Measurements from ENCODE around the gene DNAH7.

The DNAH7 gene

DNA sequence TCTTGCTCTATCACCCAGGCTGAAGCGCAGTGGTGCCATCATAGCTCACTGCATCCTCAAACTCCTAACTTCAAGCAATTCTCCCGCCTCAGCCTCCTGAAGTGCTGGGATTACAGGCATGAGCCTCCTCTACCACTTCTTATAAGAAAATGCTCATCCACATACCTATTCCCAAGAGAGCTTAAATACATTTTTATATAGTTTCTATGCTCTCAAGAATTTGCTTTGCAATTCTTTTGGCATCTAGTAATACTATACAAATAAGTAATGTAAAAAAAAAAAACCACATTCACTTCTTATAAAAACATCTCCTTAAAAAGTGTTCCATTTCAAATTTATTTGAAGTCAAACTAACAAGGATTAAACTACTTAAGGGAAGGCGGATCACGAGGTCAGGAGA, 197.3 kb downstream of the DNAH7 start:
- TF ChIP-seq, protein P1, sequence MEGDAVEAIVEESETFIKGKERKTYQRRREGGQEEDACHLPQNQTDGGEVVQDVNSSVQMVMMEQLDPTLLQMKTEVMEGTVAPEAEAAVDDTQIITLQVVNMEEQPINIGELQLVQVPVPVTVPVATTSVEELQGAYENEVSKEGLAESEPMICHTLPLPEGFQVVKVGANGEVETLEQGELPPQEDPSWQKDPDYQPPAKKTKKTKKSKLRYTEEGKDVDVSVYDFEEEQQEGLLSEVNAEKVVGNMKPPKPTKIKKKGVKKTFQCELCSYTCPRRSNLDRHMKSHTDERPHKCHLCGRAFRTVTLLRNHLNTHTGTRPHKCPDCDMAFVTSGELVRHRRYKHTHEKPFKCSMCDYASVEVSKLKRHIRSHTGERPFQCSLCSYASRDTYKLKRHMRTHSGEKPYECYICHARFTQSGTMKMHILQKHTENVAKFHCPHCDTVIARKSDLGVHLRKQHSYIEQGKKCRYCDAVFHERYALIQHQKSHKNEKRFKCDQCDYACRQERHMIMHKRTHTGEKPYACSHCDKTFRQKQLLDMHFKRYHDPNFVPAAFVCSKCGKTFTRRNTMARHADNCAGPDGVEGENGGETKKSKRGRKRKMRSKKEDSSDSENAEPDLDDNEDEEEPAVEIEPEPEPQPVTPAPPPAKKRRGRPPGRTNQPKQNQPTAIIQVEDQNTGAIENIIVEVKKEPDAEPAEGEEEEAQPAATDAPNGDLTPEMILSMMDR (conservative IDR thresholded peaks at IDR 0.05; ENCODE audit: low read depth, low read length), result no peak
- DNase-seq (ENCODE audit: low read depth), result no peak
- H3K4me3 ChIP-seq (ENCODE audit: low read length), result no peak overlapping the region

DNA sequence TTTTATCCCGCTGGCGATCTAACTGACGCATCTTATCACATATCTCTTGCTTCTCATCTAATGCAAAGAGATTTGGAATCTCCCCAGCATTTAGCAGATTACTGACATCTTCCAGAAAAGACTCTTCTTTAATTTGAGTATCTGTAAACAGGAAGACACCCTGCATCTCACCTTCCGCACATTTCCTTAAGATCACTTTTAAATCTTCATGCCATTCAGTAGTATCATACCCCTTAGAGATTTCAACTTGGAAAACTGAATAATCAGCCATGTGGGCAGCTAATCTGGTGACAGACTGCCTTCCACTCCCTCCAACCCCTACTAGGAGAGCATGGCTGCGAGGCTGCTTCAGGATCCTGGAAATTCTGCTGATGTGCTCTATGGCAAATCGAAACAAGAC, 204.3 kb downstream of the DNAH7 start:
- no peak overlapping the region for H3K4me3 ChIP-seq (ENCODE audit: low read length)
- DNase-seq (ENCODE audit: low read depth), result no peak
- TF ChIP-seq, protein P1 (conservative IDR thresholded peaks at IDR 0.05; ENCODE audit: low read depth, low read length), result no peak

DNA sequence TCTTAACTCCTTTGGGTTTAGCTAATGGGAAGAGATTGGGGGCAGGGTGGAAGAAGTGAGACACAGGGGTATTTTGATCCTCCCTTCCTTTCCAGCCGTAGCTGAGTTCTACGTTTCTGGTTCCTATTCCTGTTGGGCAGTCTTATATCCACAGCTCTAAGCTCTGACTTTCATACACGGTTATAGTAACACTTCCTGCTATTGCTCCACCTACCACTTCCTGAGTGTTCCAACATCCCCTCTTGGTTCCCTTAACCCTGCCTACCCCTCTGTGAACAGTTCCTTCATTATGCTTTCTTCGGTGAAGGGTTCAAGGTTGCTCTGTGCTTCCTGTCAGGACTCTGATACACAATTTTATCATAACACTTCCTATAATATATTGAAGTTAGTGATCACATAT, 205.1 kb downstream of the DNAH7 start:
- TF ChIP-seq, protein P1 (conservative IDR thresholded peaks at IDR 0.05; ENCODE audit: low read depth, low read length), result no peak
- DNase-seq (ENCODE audit: low read depth), result no peak
- no peak overlapping the region for H3K4me3 ChIP-seq (ENCODE audit: low read length)

DNA sequence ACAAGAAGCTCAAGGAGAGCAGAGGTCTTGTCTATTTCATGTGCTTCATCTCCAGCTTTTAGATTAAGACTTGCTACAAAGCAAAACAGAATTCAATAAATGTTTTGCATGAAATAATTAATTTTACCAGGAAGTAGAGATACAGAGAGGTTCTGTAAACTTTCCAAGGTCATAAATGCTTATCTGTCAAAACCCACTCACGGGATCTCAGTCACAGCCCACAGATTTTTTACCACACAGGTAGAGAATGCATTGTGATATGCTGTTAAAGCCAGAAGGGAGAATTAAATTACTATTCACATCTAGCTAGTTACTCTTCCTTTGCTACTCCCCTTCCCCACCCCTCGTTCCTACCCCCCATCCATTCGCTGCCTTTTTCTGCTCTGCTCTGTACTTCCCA, 205.5 kb downstream of the DNAH7 start:
- no peak overlapping the region for H3K4me3 ChIP-seq (ENCODE audit: low read length)
- no peak for DNase-seq (ENCODE audit: low read depth)
- TF ChIP-seq, protein P1 (conservative IDR thresholded peaks at IDR 0.05; ENCODE audit: low read depth, low read length), result no peak

DNA sequence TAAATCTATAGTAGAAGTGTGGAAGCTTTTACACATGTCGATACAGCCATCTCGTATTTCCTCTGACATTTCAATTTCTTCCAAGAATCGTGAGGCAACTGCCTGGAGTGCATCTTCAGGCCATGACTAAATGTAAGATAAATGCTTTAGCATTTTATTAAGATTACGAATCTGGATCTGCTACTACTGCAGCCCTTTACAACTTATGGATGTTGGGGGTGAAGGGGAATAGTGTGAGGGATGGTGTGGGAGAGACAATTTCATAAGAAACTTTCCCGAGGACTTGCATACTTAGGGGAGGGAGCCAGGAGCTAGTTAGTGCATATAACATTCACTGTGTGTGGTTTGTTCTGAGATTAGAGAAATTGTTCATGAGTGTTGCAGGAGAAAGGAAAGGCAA, 206.8 kb downstream of the DNAH7 start:
- DNase-seq (ENCODE audit: low read depth), result no peak
- TF ChIP-seq, protein P1 (conservative IDR thresholded peaks at IDR 0.05; ENCODE audit: low read depth, low read length), result no peak
- no peak overlapping the region for H3K4me3 ChIP-seq (ENCODE audit: low read length)

DNA sequence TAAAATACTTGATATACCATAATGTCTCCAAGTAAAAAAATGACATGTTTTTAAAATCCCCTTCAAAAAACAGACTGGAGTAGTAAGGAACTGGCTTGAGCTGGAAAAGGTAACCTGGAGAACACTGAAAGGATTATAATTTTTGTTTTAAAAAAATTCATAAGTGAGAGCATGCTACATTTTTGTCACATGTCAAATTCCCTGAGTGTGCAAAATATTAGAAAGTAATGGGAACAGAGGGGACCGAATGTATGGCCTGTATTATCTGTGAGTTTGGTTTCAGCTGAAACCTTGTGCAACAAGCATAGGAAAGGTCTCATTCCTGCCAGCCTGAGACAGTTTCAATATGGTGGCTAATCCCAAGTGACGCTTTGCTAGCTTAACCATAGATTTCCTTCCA, 209.1 kb downstream of the DNAH7 start:
- H3K4me3 ChIP-seq (ENCODE audit: low read length), result no peak overlapping the region
- no peak for DNase-seq (ENCODE audit: low read depth)
- TF ChIP-seq, protein P1 (conservative IDR thresholded peaks at IDR 0.05; ENCODE audit: low read depth, low read length), result no peak

DNA sequence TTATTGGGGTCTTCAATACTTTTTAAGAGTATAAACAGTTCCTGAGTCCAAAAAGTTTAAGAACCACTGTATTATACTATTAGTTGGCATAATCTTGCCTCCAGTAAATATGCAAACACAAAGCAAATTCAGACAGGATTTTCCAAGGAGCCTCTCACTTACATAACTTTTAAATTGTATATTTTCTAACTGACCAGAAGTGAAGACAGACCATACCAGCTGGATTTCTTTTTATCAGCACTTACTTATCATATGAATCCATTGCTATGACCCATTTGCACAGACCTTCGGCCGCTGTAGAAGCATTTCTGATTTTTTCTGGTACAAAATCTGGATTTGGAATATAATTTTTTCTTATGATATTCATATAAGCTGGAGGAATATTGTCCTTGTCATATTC, 211.5 kb downstream of the DNAH7 start:
- TF ChIP-seq, protein P1 (conservative IDR thresholded peaks at IDR 0.05; ENCODE audit: low read depth, low read length), result no peak
- no peak for DNase-seq (ENCODE audit: low read depth)
- no peak overlapping the region for H3K4me3 ChIP-seq (ENCODE audit: low read length)

Data from retinal pigment epithelial cell (primary cell).